HUES6 (cell line): ENCODE data around the gene CHRNB4.
A peak's percentile ranks its signal among the peaks of the same experiment; 100 is the strongest.

Experiments
- H3K27ac ChIP-seq: 2 replicates; pipeline ENCODE4 v1.7.0; 2013; ENCODE audit warnings: low read depth, mild to moderate bottlenecking, low read length, inconsistent platforms
- H3K27me3 ChIP-seq: 2 replicates; pipeline ENCODE4 v1.6.1; 2013; ENCODE audit warnings: low read length; ENCODE audit not compliant: control insufficient read depth, insufficient read depth
- H3K36me3 ChIP-seq: 2 replicates; pipeline ENCODE4 v1.6.1; 2013; ENCODE audit warnings: low read length; ENCODE audit not compliant: control insufficient read depth, insufficient read depth
- H3K4me1 ChIP-seq: 2 replicates; pipeline ENCODE4 v1.6.1; 2013; ENCODE audit warnings: low read length; ENCODE audit not compliant: control insufficient read depth, insufficient read depth
- H3K4me3 ChIP-seq: 2 replicates; pipeline ENCODE4 v1.5.1; 2013; ENCODE audit warnings: low read depth, low read length
- H3K9ac ChIP-seq: one replicate; pipeline ENCODE4 v1.6.1; 2013; ENCODE audit warnings: mild to moderate bottlenecking, low read length
- H3K9me3 ChIP-seq: 2 replicates; pipeline ENCODE4 v1.6.1; 2013; ENCODE audit warnings: low read depth, low read length; ENCODE audit not compliant: control insufficient read depth, insufficient read depth

The CHRNB4 gene

GRCh38 chr15:78679089-78679511 is 38.1 kb upstream of the CHRNB4 start:
- no peaks in the 10 kb centered on the region for H3K9me3 ChIP-seq
- H3K9ac ChIP-seq: no peak overlapping the region
- no peak overlapping the region for H3K4me3 ChIP-seq
- no peak overlapping the region for H3K27ac ChIP-seq
- peaks cover 27% of the 10 kb centered on the region for H3K4me1 ChIP-seq
- peaks cover 54% of the 10 kb centered on the region for H3K27me3 ChIP-seq
- no peaks in the 10 kb centered on the region for H3K36me3 ChIP-seq

- peaks cover 75% of the 10 kb centered on the region for H3K27me3 ChIP-seq
- no peaks in the 10 kb centered on the region for H3K9me3 ChIP-seq
- peaks cover 39% of the 10 kb centered on the region for H3K4me1 ChIP-seq
- no peaks in the 10 kb centered on the region for H3K36me3 ChIP-seq
- no peak overlapping the region for H3K9ac ChIP-seq
- no peak overlapping the region for H3K4me3 ChIP-seq
- no peak overlapping the region for H3K27ac ChIP-seq
Measured at GRCh38 chr15:78676424-78677110, 35.6 kb upstream of the CHRNB4 start.

GRCh38 chr15:78675617-78676360 is 34.8 kb upstream of the CHRNB4 start:
- H3K4me1 ChIP-seq: peaks cover 38% of the 10 kb centered on the region
- no peaks in the 10 kb centered on the region for H3K36me3 ChIP-seq
- peaks cover 70% of the 10 kb centered on the region for H3K27me3 ChIP-seq
- no peak overlapping the region for H3K4me3 ChIP-seq
- no peaks in the 10 kb centered on the region for H3K9me3 ChIP-seq
- H3K27ac ChIP-seq: no peak overlapping the region
- H3K9ac ChIP-seq: no peak overlapping the region

DNA sequence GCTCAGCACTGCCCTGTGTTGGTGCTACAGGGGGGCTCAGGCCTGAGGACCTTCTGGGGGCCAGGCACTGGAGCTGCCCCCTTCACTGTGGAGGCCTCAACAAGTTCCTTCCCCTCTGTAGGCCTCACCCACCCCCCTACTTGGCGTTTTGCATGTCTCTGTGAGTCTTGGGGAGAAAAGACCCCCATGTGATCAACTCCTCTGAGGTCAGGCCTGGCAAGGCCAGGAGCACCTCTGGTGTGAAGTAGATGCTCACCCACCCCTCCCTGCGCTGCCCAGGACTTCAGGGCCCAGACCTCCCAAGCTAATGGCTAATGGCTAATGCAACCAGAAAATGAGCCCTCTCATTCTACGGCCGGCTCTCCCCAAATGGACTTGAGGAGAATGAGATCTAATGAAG is 34.2 kb upstream of the CHRNB4 start:
- no peak overlapping the region for H3K9ac ChIP-seq

GRCh38 chr15:78673917-78674444 is 33.0 kb upstream of the CHRNB4 start:
- Histone ChIP-seq H3K36me3 (no peaks in the 10 kb centered on the region), H3K4me1 (peaks cover 42% of the 10 kb centered on the region), H3K4me3 (no peak overlapping the region), H3K9ac (no peak overlapping the region), H3K27ac (no peak overlapping the region), H3K9me3 (no peaks in the 10 kb centered on the region), H3K27me3 (peaks cover 73% of the 10 kb centered on the region)

More for the DNA sequence above, 34.2 kb upstream of the CHRNB4 start:
- Histone ChIP-seq H3K36me3 (no peaks in the 10 kb centered on the region), H3K27ac (no peak overlapping the region), H3K4me3 (no peak overlapping the region), H3K4me1 (peaks cover 38% of the 10 kb centered on the region), H3K9me3 (no peaks in the 10 kb centered on the region), H3K27me3 (peaks cover 66% of the 10 kb centered on the region)

GRCh38 chr15:78673476-78673875 is 32.5 kb upstream of the CHRNB4 start:
- Histone ChIP-seq H3K9me3 (no peaks in the 10 kb centered on the region), H3K27ac (no peak overlapping the region), H3K4me3 (no peak overlapping the region), H3K4me1 (peaks cover 43% of the 10 kb centered on the region), H3K27me3 (peaks cover 73% of the 10 kb centered on the region), H3K9ac (no peak overlapping the region), H3K36me3 (no peaks in the 10 kb centered on the region)

DNA sequence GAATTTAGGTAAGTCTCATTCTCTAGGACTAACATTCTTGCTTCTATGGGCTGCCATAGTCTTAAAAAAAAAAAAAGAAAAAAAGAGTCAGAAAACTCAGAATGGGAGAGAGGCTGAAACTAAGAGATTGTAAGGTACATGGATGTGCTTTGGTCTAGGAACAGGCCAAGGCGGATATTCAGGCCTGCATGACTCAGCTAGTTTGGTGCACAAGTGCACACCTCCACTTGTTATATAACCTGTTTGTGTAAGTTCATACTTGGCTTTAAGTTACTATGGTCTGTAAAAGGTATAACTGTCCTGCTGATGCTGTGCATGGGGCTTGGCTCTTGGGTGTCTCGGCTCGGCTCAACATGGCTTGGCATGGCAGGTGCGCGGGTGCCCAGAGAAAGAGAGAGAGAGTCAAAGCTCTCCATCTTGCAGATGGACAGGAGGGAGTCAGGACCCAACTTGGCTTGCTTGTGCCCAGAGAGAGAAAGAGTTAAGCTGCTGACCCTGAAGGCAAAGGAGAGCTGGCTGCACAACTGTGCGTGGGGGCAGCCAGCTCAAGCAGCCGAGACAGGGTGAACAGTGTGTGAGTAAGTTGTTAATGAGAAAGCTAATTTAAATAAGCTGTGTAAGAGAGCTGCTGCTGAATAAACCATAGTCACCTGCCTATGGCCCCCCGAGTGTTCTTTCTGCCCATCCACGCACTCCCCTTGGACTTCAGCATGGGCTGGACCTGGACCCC is 31.4 kb upstream of the CHRNB4 start:
- Histone ChIP-seq H3K36me3 (no peaks in the 10 kb centered on the region), H3K27me3 (peaks cover 77% of the 10 kb centered on the region)

DNA sequence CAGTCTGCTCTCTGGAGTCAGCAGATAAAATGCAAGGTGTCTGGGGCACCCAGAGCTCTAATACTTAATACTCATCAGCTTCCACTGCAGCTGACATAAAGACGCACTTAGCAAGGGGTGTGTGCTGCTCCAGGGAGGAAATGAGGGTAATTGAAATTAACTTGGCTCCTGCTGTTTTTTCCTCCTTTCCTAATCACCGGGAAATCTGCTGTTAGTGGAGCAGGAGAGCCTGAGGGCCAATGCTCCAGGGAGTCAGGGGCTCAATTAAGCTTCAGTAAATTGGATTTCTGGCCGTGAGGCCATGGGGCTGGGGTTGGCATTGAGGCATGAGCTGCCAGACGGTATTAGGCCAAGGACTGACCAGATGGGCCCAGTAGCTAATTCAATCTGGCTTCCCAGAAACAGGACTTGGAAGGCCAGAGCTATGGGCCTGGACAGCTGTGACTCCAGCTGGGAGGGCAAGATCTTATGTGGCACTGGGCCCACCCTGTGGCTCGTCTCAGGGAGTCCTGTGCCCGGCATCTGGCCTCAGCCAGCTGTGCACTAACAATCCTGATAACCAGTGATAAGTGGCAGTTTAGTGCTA is 30.7 kb upstream of the CHRNB4 start:
- Histone ChIP-seq H3K9ac (no peak overlapping the region), H3K9me3 (no peaks in the 10 kb centered on the region), H3K4me3 (peak overlapping the region; percentile 2; the same call in 1 of the 2 replicates), H3K27ac (no peak overlapping the region), H3K4me1 (peaks cover 45% of the 10 kb centered on the region), H3K27me3 (peaks cover 75% of the 10 kb centered on the region), H3K36me3 (no peaks in the 10 kb centered on the region)

More for the DNA sequence above, 31.4 kb upstream of the CHRNB4 start:
- Histone ChIP-seq H3K27ac (no peak overlapping the region), H3K9me3 (no peaks in the 10 kb centered on the region), H3K9ac (peak overlapping the region; percentile 25), H3K4me1 (peaks cover 46% of the 10 kb centered on the region), H3K4me3 (no peak overlapping the region)

DNA sequence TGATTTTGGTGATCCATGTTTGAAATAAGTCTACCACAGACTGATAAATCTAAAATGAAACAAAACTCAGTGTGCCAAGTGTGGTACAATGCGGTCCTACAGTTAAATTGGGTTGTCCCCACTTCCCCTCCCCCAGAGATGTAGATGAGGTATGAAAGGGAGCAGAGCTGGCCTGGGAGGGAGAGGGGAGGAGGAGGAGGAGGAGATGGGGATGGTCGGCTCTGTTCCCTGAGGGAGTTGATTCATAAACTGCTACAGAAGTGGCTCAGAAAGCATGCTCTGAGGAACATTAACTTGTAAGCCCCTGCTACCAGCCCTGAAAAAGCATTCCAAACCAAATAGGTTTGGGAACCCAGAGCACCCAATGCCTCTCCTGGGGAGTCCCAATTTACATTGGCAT is 28.0 kb upstream of the CHRNB4 start:
- Histone ChIP-seq H3K4me3 (no peak overlapping the region), H3K9me3 (no peaks in the 10 kb centered on the region), H3K9ac (no peak overlapping the region), H3K27ac (no peak overlapping the region), H3K27me3 (peaks cover 65% of the 10 kb centered on the region), H3K4me1 (peaks cover 35% of the 10 kb centered on the region), H3K36me3 (no peaks in the 10 kb centered on the region)

GRCh38 chr15:78667578-78668236 is 26.7 kb upstream of the CHRNB4 start:
- peaks cover 53% of the 10 kb centered on the region for H3K27me3 ChIP-seq
- H3K27ac ChIP-seq: no peak overlapping the region
- H3K9ac ChIP-seq: no peak overlapping the region

More at GRCh38 chr15:78667578-78668236, 26.7 kb upstream of the CHRNB4 start:
- Histone ChIP-seq H3K9me3 (no peaks in the 10 kb centered on the region), H3K4me1 (peaks cover 25% of the 10 kb centered on the region), H3K4me3 (no peak overlapping the region), H3K36me3 (no peaks in the 10 kb centered on the region)
